HepG2 (cell line): ENCODE measurements around the gene MAP2K7. TPM values are rescaled to one million over a fixed set of nuclear protein-coding genes. Genes with fewer than 3 reads are reported as not detected.
A peak's percentile ranks its signal among the peaks of the same experiment; 100 is the strongest.

Experiments
- EP300 ChIP-seq, 3 experiments: sonication (generic) in 1 of 3; formaldehyde crosslinking in 1 of 3; IDR thresholded peaks; 2 replicates each; pipeline versions ENCODE4 v1.5.1 to v1.6.1; 2011 to 2020; ENCODE audit warnings: low read depth in 2 of 3, low read length in 2 of 3, borderline replicate concordance in 1 of 3, improper control_type of control experiment in 1 of 3, mild to moderate bottlenecking in 1 of 3, missing genetic modification reagents in 1 of 3, moderate library complexity in 1 of 3
- JUNB ChIP-seq: sonication (generic); formaldehyde crosslinking; IDR thresholded peaks from 2 replicates; pipeline ENCODE4 v1.8.0; 2022; ENCODE audit warnings: missing genetic modification reagents, mild to moderate bottlenecking, borderline replicate concordance
- PATZ1 ChIP-seq: sonication (generic); formaldehyde crosslinking; IDR thresholded peaks from 2 replicates; pipeline ENCODE4 v1.4.0; 2020; ENCODE audit warnings: missing genetic modification reagents
- STAT5B ChIP-seq: sonication (generic); formaldehyde crosslinking; IDR thresholded peaks from 2 replicates; pipeline ENCODE4 v1.4.0; 2020; ENCODE audit warnings: missing genetic modification reagents
- YY1 ChIP-seq: IDR thresholded peaks from 2 replicates; pipeline ENCODE4 v1.6.1; 2011; ENCODE audit warnings: low read length, low read depth, moderate library complexity, mild to moderate bottlenecking; ENCODE audit not compliant: insufficient read depth, insufficient replicate concordance
- ZMYM3 ChIP-seq: sonication (generic); formaldehyde crosslinking; IDR thresholded peaks from 2 replicates; pipeline ENCODE4 v1.5.1; 2020; ENCODE audit warnings: mild to moderate bottlenecking, missing genetic modification reagents
- ZNF460 ChIP-seq: sonication (generic); formaldehyde crosslinking; IDR thresholded peaks from 2 replicates; pipeline ENCODE4 v1.5.1; 2020; ENCODE audit warnings: missing genetic modification reagents, mild to moderate bottlenecking, borderline replicate concordance
- ZNF484 ChIP-seq: sonication (generic); formaldehyde crosslinking; IDR thresholded peaks from 2 replicates; pipeline ENCODE4 v1.5.1; 2020; ENCODE audit warnings: mild to moderate bottlenecking, low read depth, missing genetic modification reagents, borderline replicate concordance
- ZNF7 ChIP-seq: IDR thresholded peaks from 2 replicates; pipeline ENCODE4 v1.6.1; 2016; ENCODE audit warnings: missing biosample characterization, missing genetic modification reagents
- polyA plus RNA-seq, 8 experiments: library from polyadenylated mRNA; depleted of rRNA in 3 of 8; stranded (reverse) in 7 of 8; unstranded in 1 of 8; fragments of >200 nt; fragmentation: Illumina TruSeq in 4 of 8; extraction: Trizol in 4 of 8; gene quantifications; 2 replicates each; pipeline versions ENCODE4 v1.2.1 to v1.2.3, GENCODE V29; 2011 to 2016; ENCODE audit warnings: low read depth in 4 of 8, missing spikeins in 1 of 8, mixed read lengths in 1 of 8; ENCODE audit not compliant: insufficient read depth in 1 of 8
- total RNA-seq, 5 experiments: library from RNA; depleted of rRNA; stranded (reverse); fragments of >200 nt; fragmentation: Illumina TruSeq; extraction: Trizol; gene quantifications; 2 replicates each; pipeline ENCODE4 v1.2.3, GENCODE V29; 2016; ENCODE audit warnings: low read depth in 1 of 5
- TF ChIP-seq, protein P1 (sequence below): sonication (generic); formaldehyde crosslinking; IDR thresholded peaks from 2 replicates; pipeline ENCODE4 v1.5.1; 2020; ENCODE audit warnings: missing genetic modification reagents, mild to moderate bottlenecking, borderline replicate concordance
- TF ChIP-seq, protein P2 (sequence below): IDR thresholded peaks from 2 replicates; pipeline ENCODE4 v1.6.1; 2016; ENCODE audit warnings: missing genetic modification reagents, missing compliant biosample characterization
- TF ChIP-seq, protein P3 (sequence below): sonication (generic); formaldehyde crosslinking; IDR thresholded peaks from 2 replicates; pipeline ENCODE4 v1.4.0; 2020; ENCODE audit warnings: missing genetic modification reagents
- TF ChIP-seq, protein P4 (sequence below): sonication (generic); formaldehyde crosslinking; IDR thresholded peaks from 2 replicates; pipeline ENCODE4 v1.5.1; 2020; ENCODE audit warnings: mild to moderate bottlenecking, missing genetic modification reagents, borderline replicate concordance
- TF ChIP-seq, protein P5 (sequence below): sonication (generic); formaldehyde crosslinking; IDR thresholded peaks from 2 replicates; pipeline ENCODE4 v1.5.0; 2020; ENCODE audit warnings: mild to moderate bottlenecking, missing genetic modification reagents, borderline replicate concordance

The MAP2K7 gene
- total and polyA plus RNA-seq, 2 of the 13 experiments (the other 11 are each of a cell fraction or from before 2014, with no cell fraction given): 9.0 to 10.8 TPM

DNA sequence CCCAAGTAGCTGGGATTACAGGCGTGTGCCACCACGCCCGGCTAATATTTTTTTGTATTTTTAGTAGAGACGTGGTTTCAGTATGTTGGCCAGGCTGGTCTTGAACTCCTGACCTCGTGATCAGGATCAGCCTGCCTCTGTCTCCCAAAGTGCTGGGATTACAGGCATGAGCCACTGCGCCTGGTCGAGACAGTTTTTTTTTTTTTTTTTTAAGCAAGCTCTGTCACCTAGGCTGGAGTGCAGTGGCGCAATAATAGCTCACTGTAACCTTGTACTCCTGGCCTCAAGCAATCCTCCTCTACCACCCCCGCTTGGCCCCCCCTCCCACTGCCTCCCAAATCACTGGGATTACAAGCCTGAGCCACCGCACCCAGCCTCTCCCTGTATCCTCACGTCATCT is 6.4 kb upstream of the MAP2K7 start (continued):
- peak; percentile 93 for TF ChIP-seq PATZ1
- peak; percentile 91 for TF ChIP-seq ZMYM3 (CRISPR knock-in tag)
- TF ChIP-seq, protein P1, sequence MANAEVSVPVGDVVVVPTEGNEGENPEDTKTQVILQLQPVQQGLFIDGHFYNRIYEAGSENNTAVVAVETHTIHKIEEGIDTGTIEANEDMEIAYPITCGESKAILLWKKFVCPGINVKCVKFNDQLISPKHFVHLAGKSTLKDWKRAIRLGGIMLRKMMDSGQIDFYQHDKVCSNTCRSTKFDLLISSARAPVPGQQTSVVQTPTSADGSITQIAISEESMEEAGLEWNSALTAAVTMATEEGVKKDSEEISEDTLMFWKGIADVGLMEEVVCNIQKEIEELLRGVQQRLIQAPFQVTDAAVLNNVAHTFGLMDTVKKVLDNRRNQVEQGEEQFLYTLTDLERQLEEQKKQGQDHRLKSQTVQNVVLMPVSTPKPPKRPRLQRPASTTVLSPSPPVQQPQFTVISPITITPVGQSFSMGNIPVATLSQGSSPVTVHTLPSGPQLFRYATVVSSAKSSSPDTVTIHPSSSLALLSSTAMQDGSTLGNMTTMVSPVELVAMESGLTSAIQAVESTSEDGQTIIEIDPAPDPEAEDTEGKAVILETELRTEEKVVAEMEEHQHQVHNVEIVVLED (CRISPR knock-in tag): no peak
- no peak for TF ChIP-seq JUNB (CRISPR knock-in tag)
- peak in 1 of 2 experiments; percentile 50; a peak in 1 of 4 replicates for TF ChIP-seq EP300 (IDR thresholded peaks at IDR 0.05; ENCODE audit: low read depth in 2 of 2, low read length in 2 of 2)
- TF ChIP-seq EP300 (CRISPR knock-in tag; IDR thresholded peaks at IDR 0.05; ENCODE audit: borderline replicate concordance): no peak
- TF ChIP-seq, protein P2, sequence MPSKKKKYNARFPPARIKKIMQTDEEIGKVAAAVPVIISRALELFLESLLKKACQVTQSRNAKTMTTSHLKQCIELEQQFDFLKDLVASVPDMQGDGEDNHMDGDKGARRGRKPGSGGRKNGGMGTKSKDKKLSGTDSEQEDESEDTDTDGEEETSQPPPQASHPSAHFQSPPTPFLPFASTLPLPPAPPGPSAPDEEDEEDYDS: no peak
- TF ChIP-seq ZNF460 (CRISPR knock-in tag): peak; percentile 82; the same call in 1 of the 2 replicates
- TF ChIP-seq, protein P3, sequence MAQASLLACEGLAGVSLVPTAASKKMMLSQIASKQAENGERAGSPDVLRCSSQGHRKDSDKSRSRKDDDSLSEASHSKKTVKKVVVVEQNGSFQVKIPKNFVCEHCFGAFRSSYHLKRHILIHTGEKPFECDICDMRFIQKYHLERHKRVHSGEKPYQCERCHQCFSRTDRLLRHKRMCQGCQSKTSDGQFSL (CRISPR knock-in tag): no peak
- TF ChIP-seq, protein P4, sequence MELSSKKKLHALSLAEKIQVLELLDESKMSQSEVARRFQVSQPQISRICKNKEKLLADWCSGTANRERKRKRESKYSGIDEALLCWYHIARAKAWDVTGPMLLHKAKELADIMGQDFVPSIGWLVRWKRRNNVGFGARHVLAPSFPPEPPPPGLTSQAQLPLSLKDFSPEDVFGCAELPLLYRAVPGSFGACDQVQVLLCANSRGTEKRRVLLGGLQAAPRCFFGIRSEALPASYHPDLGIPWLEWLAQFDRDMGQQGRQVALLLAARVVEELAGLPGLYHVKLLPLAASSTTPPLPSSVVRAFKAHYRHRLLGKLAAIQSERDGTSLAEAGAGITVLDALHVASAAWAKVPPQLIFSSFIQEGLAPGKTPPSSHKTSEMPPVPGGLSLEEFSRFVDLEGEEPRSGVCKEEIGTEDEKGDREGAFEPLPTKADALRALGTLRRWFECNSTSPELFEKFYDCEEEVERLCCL (CRISPR knock-in tag): no peak
- TF ChIP-seq YY1: no peak
- no peak for TF ChIP-seq ZNF7 (CRISPR knock-in tag)
- TF ChIP-seq, protein P5, sequence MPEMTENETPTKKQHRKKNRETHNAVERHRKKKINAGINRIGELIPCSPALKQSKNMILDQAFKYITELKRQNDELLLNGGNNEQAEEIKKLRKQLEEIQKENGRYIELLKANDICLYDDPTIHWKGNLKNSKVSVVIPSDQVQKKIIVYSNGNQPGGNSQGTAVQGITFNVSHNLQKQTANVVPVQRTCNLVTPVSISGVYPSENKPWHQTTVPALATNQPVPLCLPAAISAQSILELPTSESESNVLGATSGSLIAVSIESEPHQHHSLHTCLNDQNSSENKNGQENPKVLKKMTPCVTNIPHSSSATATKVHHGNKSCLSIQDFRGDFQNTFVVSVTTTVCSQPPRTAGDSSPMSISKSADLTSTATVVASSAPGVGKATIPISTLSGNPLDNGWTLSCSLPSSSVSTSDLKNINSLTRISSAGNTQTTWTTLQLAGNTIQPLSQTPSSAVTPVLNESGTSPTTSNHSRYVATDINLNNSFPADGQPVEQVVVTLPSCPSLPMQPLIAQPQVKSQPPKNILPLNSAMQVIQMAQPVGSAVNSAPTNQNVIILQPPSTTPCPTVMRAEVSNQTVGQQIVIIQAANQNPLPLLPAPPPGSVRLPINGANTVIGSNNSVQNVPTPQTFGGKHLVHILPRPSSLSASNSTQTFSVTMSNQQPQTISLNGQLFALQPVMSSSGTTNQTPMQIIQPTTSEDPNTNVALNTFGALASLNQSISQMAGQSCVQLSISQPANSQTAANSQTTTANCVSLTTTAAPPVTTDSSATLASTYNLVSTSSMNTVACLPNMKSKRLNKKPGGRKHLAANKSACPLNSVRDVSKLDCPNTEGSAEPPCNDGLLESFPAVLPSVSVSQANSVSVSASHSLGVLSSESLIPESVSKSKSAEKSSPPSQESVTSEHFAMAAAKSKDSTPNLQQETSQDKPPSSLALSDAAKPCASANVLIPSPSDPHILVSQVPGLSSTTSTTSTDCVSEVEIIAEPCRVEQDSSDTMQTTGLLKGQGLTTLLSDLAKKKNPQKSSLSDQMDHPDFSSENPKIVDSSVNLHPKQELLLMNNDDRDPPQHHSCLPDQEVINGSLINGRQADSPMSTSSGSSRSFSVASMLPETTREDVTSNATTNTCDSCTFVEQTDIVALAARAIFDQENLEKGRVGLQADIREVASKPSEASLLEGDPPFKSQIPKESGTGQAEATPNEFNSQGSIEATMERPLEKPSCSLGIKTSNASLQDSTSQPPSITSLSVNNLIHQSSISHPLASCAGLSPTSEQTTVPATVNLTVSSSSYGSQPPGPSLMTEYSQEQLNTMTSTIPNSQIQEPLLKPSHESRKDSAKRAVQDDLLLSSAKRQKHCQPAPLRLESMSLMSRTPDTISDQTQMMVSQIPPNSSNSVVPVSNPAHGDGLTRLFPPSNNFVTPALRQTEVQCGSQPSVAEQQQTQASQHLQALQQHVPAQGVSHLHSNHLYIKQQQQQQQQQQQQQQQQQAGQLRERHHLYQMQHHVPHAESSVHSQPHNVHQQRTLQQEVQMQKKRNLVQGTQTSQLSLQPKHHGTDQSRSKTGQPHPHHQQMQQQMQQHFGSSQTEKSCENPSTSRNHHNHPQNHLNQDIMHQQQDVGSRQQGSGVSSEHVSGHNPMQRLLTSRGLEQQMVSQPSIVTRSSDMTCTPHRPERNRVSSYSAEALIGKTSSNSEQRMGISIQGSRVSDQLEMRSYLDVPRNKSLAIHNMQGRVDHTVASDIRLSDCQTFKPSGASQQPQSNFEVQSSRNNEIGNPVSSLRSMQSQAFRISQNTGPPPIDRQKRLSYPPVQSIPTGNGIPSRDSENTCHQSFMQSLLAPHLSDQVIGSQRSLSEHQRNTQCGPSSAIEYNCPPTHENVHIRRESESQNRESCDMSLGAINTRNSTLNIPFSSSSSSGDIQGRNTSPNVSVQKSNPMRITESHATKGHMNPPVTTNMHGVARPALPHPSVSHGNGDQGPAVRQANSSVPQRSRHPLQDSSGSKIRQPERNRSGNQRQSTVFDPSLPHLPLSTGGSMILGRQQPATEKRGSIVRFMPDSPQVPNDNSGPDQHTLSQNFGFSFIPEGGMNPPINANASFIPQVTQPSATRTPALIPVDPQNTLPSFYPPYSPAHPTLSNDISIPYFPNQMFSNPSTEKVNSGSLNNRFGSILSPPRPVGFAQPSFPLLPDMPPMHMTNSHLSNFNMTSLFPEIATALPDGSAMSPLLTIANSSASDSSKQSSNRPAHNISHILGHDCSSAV (CRISPR knock-in tag): no peak
- TF ChIP-seq STAT5B: no peak
- no peak for TF ChIP-seq ZNF484 (CRISPR knock-in tag)
